ENCODE measurements around the gene KRTAP5-5.
A peak's percentile ranks its signal among the peaks of the same experiment; 100 is the strongest.
"Not testable (repeated sequence)": the region's sequence is repeated elsewhere in the genome, so short reads cannot be mapped to it uniquely, and the experiment has no call there.

Gene KRTAP5-5

GRCh38 chr11:1607901-1608300 lies 21.7 kb upstream of the KRTAP5-5 start:
- not testable (repeated sequence) for DNase-seq

GRCh38 chr11:1608363-1608762 lies 21.2 kb upstream of the KRTAP5-5 start, which contains the start of gene KRTAP5-3:
Gene KRTAP5-3 (minus strand): TSS chr11:1608463. CDS start chr11:1608385, 78 bp downstream.
- no peak for DNase-seq

GRCh38 chr11:1618231-1618630 lies 11.3 kb upstream of the KRTAP5-5 start:
- DNase-seq = no peak

GRCh38 chr11:1619449-1619848 lies 10.1 kb upstream of the KRTAP5-5 start:
- DNase-seq = no peak

GRCh38 chr11:1622086-1622485 lies 7.5 kb upstream of the KRTAP5-5 start, which contains the start of gene KRTAP5-4:
Gene KRTAP5-4 (minus strand): TSS chr11:1622138. CDS start chr11:1622093, 45 bp downstream.
- DNase-seq = no peak

GRCh38 chr11:1623716-1624115 lies 5.9 kb upstream of the KRTAP5-5 start:
- DNase-seq = no peak

GRCh38 chr11:1624621-1625020 lies 5.0 kb upstream of the KRTAP5-5 start:
- DNase-seq = no peak

- no peak for DNase-seq
Observed at GRCh38 chr11:1625541-1625940, 4.0 kb upstream of the KRTAP5-5 start.

GRCh38 chr11:1628506-1629325 lies 859 bp upstream of the KRTAP5-5 start:
- DNase-seq = no peak

GRCh38 chr11:1630271-1630670 lies 696 bp downstream of the KRTAP5-5 start:
- DNase-seq = no peak

GRCh38 chr11:1631066-1631568 lies 1.5 kb downstream of the KRTAP5-5 start:
- DNase-seq = no peak

GRCh38 chr11:1632053-1632714 lies 2.6 kb downstream of the KRTAP5-5 start:
- no peak for DNase-seq

- no peak for DNase-seq
Observed at GRCh38 chr11:1633864-1634263, 4.3 kb downstream of the KRTAP5-5 start.

GRCh38 chr11:1636291-1636950 lies 6.8 kb downstream of the KRTAP5-5 start:
- no peak for DNase-seq

GRCh38 chr11:1637628-1638027 lies 8.1 kb downstream of the KRTAP5-5 start:
- DNase-seq = no peak

- no peak for DNase-seq
Observed at GRCh38 chr11:1638344-1638743, 8.8 kb downstream of the KRTAP5-5 start.

- no peak for DNase-seq
Observed at GRCh38 chr11:1639102-1639620, 9.6 kb downstream of the KRTAP5-5 start.

GRCh38 chr11:1639666-1640065 lies 10.1 kb downstream of the KRTAP5-5 start:
- no peak for DNase-seq

GRCh38 chr11:1640076-1640946 lies 10.7 kb downstream of the KRTAP5-5 start:
- DNase-seq = peak in 1 of 2 experiments; percentile 14

GRCh38 chr11:1641096-1641495 lies 11.5 kb downstream of the KRTAP5-5 start:
- DNase-seq = no peak

GRCh38 chr11:1642288-1643145 lies 12.9 kb downstream of the KRTAP5-5 start:
- no peak for DNase-seq

Measured in SW 1271 (cell line).